Neuronal stem cell (in vitro differentiated cells): ENCODE results near the gene DRD1.

Experiments used
- DNase-seq: peaks from one replicate; pipeline ENCODE4 v3.0.0-alpha.2; 2013; ENCODE audit warnings: low spot score
- H2AFZ ChIP-seq: one replicate; pipeline ENCODE4 v1.6.1; 2013; ENCODE audit warnings: mild to moderate bottlenecking, low read length, inconsistent platforms
- H2AK5ac ChIP-seq: 2 replicates; pipeline ENCODE4 v1.6.1; 2013; ENCODE audit warnings: low read depth, mild to moderate bottlenecking, inconsistent platforms, low read length, moderate library complexity, mixed read lengths
- H2BK120ac ChIP-seq: 2 replicates; pipeline ENCODE4 v1.6.1; 2013; ENCODE audit warnings: low read depth, mild to moderate bottlenecking, inconsistent platforms, low read length, moderate library complexity, mixed read lengths
- H2BK12ac ChIP-seq: one replicate; pipeline ENCODE4 v1.6.1; 2013; ENCODE audit warnings: low read length, inconsistent platforms
- H2BK15ac ChIP-seq: 2 replicates; pipeline ENCODE4 v1.6.1; 2013; ENCODE audit warnings: mild to moderate bottlenecking, low read length, inconsistent platforms, mixed read lengths
- H2BK5ac ChIP-seq: one replicate; pipeline ENCODE4 v1.6.1; 2013; ENCODE audit warnings: inconsistent platforms, mild to moderate bottlenecking, low read length, moderate library complexity
- H3K14ac ChIP-seq: one replicate; pipeline ENCODE4 v1.6.1; 2013; ENCODE audit warnings: low read length, inconsistent platforms
- H3K18ac ChIP-seq: 2 replicates; pipeline ENCODE4 v1.6.1; 2013; ENCODE audit warnings: low read length, inconsistent platforms
- H3K23ac ChIP-seq: 2 replicates; pipeline ENCODE4 v1.6.1; 2013; ENCODE audit warnings: low read depth, mild to moderate bottlenecking, mixed read lengths, low read length, inconsistent platforms; ENCODE audit not compliant: poor library complexity
- H3K27ac ChIP-seq: replicated peaks from 3 replicates; pipeline ENCODE4 v1.5.1; 2013; ENCODE audit warnings: low read length, inconsistent platforms
- H3K27me3 ChIP-seq, 3 experiments: 2 replicates each; pipeline ENCODE4 v1.6.1; 2013; ENCODE audit warnings: low read length in 3 of 3, mild to moderate bottlenecking in 2 of 3, inconsistent platforms in 1 of 3, low read depth in 1 of 3, mixed read lengths in 1 of 3, moderate library complexity in 1 of 3; ENCODE audit not compliant: control insufficient read depth in 3 of 3, insufficient read depth in 3 of 3
- H3K36me3 ChIP-seq, 2 donors: replicated peaks in 1 of 2; 2 replicates each; pipeline ENCODE4 v1.6.1; 2013; ENCODE audit warnings: low read length in 2 of 2; ENCODE audit not compliant: control insufficient read depth in 2 of 2, insufficient read depth in 2 of 2
- H3K4ac ChIP-seq: 2 replicates; pipeline ENCODE4 v1.6.1; 2013; ENCODE audit warnings: inconsistent platforms, mild to moderate bottlenecking, low read length, moderate library complexity
- H3K4me1 ChIP-seq, 2 donors: 1 replicate in 1 of 2; 2 replicates in 1 of 2; pipeline ENCODE4 v1.6.1; 2013; ENCODE audit warnings: low read length in 2 of 2, low read depth in 1 of 2; ENCODE audit not compliant: control insufficient read depth in 2 of 2, insufficient read depth in 1 of 2
- H3K4me2 ChIP-seq: one replicate; pipeline ENCODE4 v1.6.1; 2013; ENCODE audit warnings: mild to moderate bottlenecking, low read length, inconsistent platforms; ENCODE audit not compliant: insufficient read depth, poor library complexity, severe bottlenecking
- H3K4me3 ChIP-seq, 2 donors: 2 replicates each; pipeline ENCODE4 v1.5.1; 2013; ENCODE audit warnings: low read length in 2 of 2, mild to moderate bottlenecking in 2 of 2, inconsistent platforms in 1 of 2, moderate library complexity in 1 of 2
- H3K79me1 ChIP-seq: one replicate; pipeline ENCODE4 v1.6.1; 2013; ENCODE audit warnings: low read depth, mild to moderate bottlenecking, inconsistent platforms, low read length, moderate library complexity
- H3K9ac ChIP-seq: one replicate; pipeline ENCODE4 v1.6.1; 2013; ENCODE audit warnings: mild to moderate bottlenecking, low read depth, low read length, inconsistent platforms; ENCODE audit not compliant: poor library complexity
- H3K9me3 ChIP-seq, 2 donors: replicated peaks in 1 of 2; 2 replicates each; pipeline versions ENCODE3 to v1.6.1; 2013; ENCODE audit warnings: low read length in 2 of 2, mild to moderate bottlenecking in 2 of 2, inconsistent platforms in 1 of 2, low read depth in 1 of 2, mixed read lengths in 1 of 2, moderate library complexity in 1 of 2; ENCODE audit not compliant: control insufficient read depth in 2 of 2, insufficient read depth in 1 of 2
- H4K8ac ChIP-seq: one replicate; pipeline ENCODE4 v1.6.1; 2013; ENCODE audit warnings: low read depth, mild to moderate bottlenecking, inconsistent platforms, low read length, moderate library complexity
- H4K91ac ChIP-seq: one replicate; pipeline ENCODE4 v1.6.1; 2013; ENCODE audit warnings: low read length, low read depth, mild to moderate bottlenecking, inconsistent platforms; ENCODE audit not compliant: poor library complexity
- WGBS, 2 donors: extraction: QIAGEN DNeasy Blood & Tissue Kit; methylation state at CpG; one replicate each; pipeline ENCODE4 v1.1.7; 2013; ENCODE audit warnings: missing lambda C conversion rate in 2 of 2, mixed read lengths in 1 of 2; ENCODE audit not compliant: insufficient read length in 2 of 2, insufficient replicate concordance in 1 of 2; ENCODE audit errors: extremely low coverage in 2 of 2; 5-methylcytosine and 5-hydroxymethylcytosine counted together

DRD1 gene

GRCh38 chr5:175489693-175490443, 45.9 kb upstream of the DRD1 start:
- no peak overlapping the region for H4K91ac ChIP-seq
- H2BK5ac ChIP-seq, result no peak overlapping the region
- no peaks in the 10 kb centered on the region for H3K4me1 ChIP-seq
- H3K9me3 ChIP-seq, result peaks cover 0 to 17% of the 10 kb centered on the region in 2 donors
- H3K9ac ChIP-seq, result no peak overlapping the region
- H2BK120ac ChIP-seq, result no peak overlapping the region
- peaks cover 4% of the 10 kb centered on the region for H3K79me1 ChIP-seq
- no peak overlapping the region for H2BK12ac ChIP-seq
- no peak overlapping the region for H2AK5ac ChIP-seq
- no peak overlapping the region for H3K4me3 ChIP-seq
- WGBS, 2 donors, result no CpG with 5 or more reads among the region's 6 CpGs
- H3K18ac ChIP-seq, result no peak overlapping the region
- no peak overlapping the region for H2AFZ ChIP-seq
- no peak overlapping the region for H3K14ac ChIP-seq
- no peak overlapping the region for H4K8ac ChIP-seq
- no peak overlapping the region for H3K4ac ChIP-seq
- H2BK15ac ChIP-seq, result no peak overlapping the region
- no peak overlapping the region for H3K4me2 ChIP-seq
- H3K27ac ChIP-seq, result no peak overlapping the region
- DNase-seq, result no peak
- no peaks in the 10 kb centered on the region for H3K27me3 ChIP-seq
- no peak overlapping the region for H3K23ac ChIP-seq
- H3K36me3 ChIP-seq, result peaks cover 22 to 96% of the 10 kb centered on the region in 2 donors

GRCh38 chr5:175487514-175488222, 43.7 kb upstream of the DRD1 start:
- no peak overlapping the region for H4K8ac ChIP-seq
- H3K4ac ChIP-seq, result no peak overlapping the region
- peaks cover 25 to 97% of the 10 kb centered on the region in 2 donors for H3K36me3 ChIP-seq
- no peak overlapping the region for H2BK12ac ChIP-seq
- no peaks in the 10 kb centered on the region for H3K4me1 ChIP-seq
- no peak overlapping the region for H2BK120ac ChIP-seq
- peaks cover 4 to 28% of the 10 kb centered on the region in 2 donors for H3K9me3 ChIP-seq
- H2BK15ac ChIP-seq, result no peak overlapping the region
- H2AFZ ChIP-seq, result no peak overlapping the region
- WGBS, 2 donors, result no CpG with 5 or more reads among the region's 11 CpGs
- H3K27me3 ChIP-seq, result no peaks in the 10 kb centered on the region
- no peak overlapping the region for H2BK5ac ChIP-seq
- no peak overlapping the region for H3K23ac ChIP-seq
- no peak overlapping the region for H3K4me2 ChIP-seq
- peaks cover 9% of the 10 kb centered on the region for H3K79me1 ChIP-seq
- H3K4me3 ChIP-seq, result no peak overlapping the region
- no peak for DNase-seq
- H2AK5ac ChIP-seq, result no peak overlapping the region
- no peak overlapping the region for H3K18ac ChIP-seq
- H4K91ac ChIP-seq, result no peak overlapping the region
- no peak overlapping the region for H3K27ac ChIP-seq
- H3K14ac ChIP-seq, result no peak overlapping the region
- no peak overlapping the region for H3K9ac ChIP-seq

- Histone ChIP-seq H3K4me1 (peaks cover 0 to under 1% of the 10 kb centered on the region in 2 donors), H3K9ac (no peak overlapping the region), H4K8ac (no peak overlapping the region), H3K4ac (no peak overlapping the region), H3K14ac (no peak overlapping the region), H3K27me3 (no peaks in the 10 kb centered on the region), H3K79me1 (peaks cover 9% of the 10 kb centered on the region), H2BK5ac (no peak overlapping the region), H3K23ac (no peak overlapping the region), H3K9me3 (peaks cover 4 to 45% of the 10 kb centered on the region in 2 donors), H3K4me3 (no peak overlapping the region), H2BK15ac (no peak overlapping the region), H3K36me3 (peaks cover 26 to 97% of the 10 kb centered on the region in 2 donors), H2AK5ac (no peak overlapping the region), H3K18ac (no peak overlapping the region), H2AFZ (no peak overlapping the region), H3K4me2 (no peak overlapping the region), H3K27ac (no peak overlapping the region), H4K91ac (no peak overlapping the region), H2BK120ac (no peak overlapping the region), H2BK12ac (no peak overlapping the region)
- DNase-seq, result no peak
- whole genome bisulfite sequencing, 2 donors, result no CpG with 5 or more reads among the region's 6 CpGs
Observed at GRCh38 chr5:175485631-175486030, 41.6 kb upstream of the DRD1 start.

DNA sequence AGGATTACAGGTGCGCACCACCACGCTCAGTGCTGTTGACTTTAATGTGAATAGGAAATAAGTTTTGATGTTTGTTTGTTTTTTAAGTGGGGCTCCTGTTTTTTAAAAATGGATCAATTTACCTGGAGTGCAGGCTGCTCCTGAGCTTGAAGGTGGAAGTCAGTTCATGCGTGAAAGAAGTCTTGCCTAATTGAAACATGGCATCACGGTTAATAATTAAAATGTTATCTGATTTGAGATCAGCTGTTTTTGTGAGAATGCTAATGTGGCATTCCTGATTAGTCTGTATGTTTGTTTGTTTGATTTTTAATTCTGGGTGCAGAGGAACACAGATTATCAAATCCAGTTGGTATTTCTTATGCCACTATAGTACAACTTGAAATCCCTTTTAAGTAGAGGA, 40.8 kb upstream of the DRD1 start:
- DNase-seq, result no peak
- Histone ChIP-seq H4K8ac (no peak overlapping the region), H3K4ac (no peak overlapping the region), H3K27ac (no peak overlapping the region), H3K4me3 (no peak overlapping the region), H2BK5ac (no peak overlapping the region), H3K4me1 (peaks cover under 1 to 3% of the 10 kb centered on the region in 2 donors), H4K91ac (no peak overlapping the region), H3K27me3 (no peaks in the 10 kb centered on the region), H2BK15ac (no peak overlapping the region), H3K9me3 (peaks cover 4 to 49% of the 10 kb centered on the region in 2 donors), H3K4me2 (no peak overlapping the region), H2BK120ac (no peak overlapping the region), H3K79me1 (peaks cover 11% of the 10 kb centered on the region), H3K18ac (no peak overlapping the region), H3K23ac (peak overlapping the region; percentile 17), H3K14ac (no peak overlapping the region), H2AK5ac (no peak overlapping the region), H2AFZ (no peak overlapping the region), H2BK12ac (no peak overlapping the region), H3K36me3 (peaks cover 30 to 95% of the 10 kb centered on the region in 2 donors), H3K9ac (no peak overlapping the region)
- no CpG with 5 or more reads among the region's 4 CpGs for WGBS, 2 donors
